ENCODE data around the gene SUOX. TPM values are rescaled to one million over a fixed set of nuclear protein-coding genes. Genes with fewer than 3 reads are reported as not detected.

SUOX gene
- polyA plus RNA-seq, 1 of the 3 experiments (the other 2 are of a cell fraction) = 23.2 TPM

DNA sequence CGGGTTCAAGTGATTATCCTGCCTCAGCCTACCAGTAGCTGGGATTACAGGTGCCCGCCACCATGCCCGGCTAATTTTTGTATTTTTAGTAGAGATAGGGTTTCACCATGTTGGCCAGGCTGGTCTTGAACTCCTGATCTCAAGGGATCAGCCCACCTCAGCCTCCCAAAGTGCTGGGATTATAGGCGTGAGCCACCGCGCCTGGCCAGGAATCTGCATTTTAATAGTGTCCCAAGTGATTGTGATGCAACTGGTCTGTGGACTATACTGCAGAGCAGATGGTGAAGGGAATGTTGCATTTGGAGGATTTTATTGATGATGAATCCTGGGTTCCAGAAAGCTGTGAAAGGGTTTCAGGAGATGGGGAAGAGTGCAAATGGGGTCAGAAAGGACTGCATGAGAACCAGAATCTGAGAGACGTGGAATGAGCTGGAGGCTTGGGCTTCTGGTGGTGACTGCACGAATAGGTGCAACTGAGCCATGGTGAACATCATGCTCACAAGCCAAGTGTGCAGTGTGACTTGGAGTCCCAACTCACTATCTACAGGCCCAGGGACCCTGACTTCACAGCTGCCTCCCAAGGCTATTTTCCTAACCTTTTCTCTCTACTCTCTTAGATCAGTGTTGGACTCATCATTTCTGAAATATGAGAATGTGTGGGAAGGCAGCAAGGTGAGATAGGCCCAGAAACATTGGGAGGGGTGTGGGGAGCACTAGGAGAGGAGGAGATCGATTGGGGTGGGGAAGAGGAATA lies 49.1 kb downstream of the SUOX start (continued):
- no peak for TF ChIP-seq REST (IDR thresholded peaks at IDR 0.05; ENCODE audit: low read depth, low read length)

DNA sequence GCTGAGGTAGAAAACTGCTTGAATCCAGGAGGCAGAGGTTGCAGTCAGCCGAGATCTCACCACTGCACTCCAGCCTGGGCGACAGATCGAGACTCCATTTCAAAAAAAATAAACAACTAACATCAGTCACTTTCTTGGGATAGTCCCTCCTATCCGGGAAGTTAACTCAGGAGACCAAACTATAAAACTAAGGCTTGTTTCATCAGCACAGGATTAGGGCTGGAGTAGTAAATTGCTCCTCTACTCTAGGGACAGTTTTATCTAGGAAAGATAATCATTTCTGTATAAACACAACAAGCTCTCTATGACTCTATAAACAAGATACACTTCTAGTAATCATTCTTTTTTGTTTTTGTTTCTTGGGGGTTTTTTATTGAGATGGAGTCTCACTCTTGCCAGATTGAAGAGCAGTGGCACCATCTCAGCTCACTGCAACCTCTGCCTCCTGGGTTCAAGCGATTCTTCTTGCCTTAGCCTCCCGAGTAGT lies 56.4 kb downstream of the SUOX start:
- H3K36me3 ChIP-seq (replicated peaks in 1 of 2; ENCODE audit: control insufficient read depth in 1 of 2, insufficient read depth in 2 of 2, low read length in 1 of 2) = no peaks in the 10 kb centered on the region
- ChIA-PET CTCF (interaction anchor here (1.0 to 1.9 kb wide), 3 partner anchors 14 to 64 kb away, joined by 3 to 7 read pairs (median 3); partner anchors contain the start of genes ERBB3 and ZC3H10), POLR2A (no interaction called here)
- H3K4me2 ChIP-seq = no peak overlapping the region
- no peak overlapping the region for H3K9ac ChIP-seq
- no peaks in the 10 kb centered on the region for H3K27me3 ChIP-seq (ENCODE audit: insufficient read depth)
- H3F3A ChIP-seq (replicated peaks; ENCODE audit: insufficient read depth) = no peaks in the 10 kb centered on the region
- no peaks in the 10 kb centered on the region for H3K9me2 ChIP-seq
- H3K4me1 ChIP-seq (ENCODE audit: control insufficient read depth in 1 of 2, insufficient read depth in 2 of 2, low read depth in 1 of 2, low read length in 1 of 2) = no peaks in the 10 kb centered on the region
- no peak overlapping the region for H2AFZ ChIP-seq (ENCODE audit: low read depth)
- 93% methylated on average over 6 of the region's 6 CpGs for WGBS (ENCODE audit: low lambda C conversion rate)
- H3K27ac ChIP-seq (ENCODE audit: low read depth in 2 of 2, low read length in 1 of 2) = no peak overlapping the region
- DNase-seq = no peak
- H3K9me3 ChIP-seq = no peaks in the 10 kb centered on the region
- no peaks in the 10 kb centered on the region for H4K20me1 ChIP-seq (ENCODE audit: insufficient read depth)
- no peaks in the 10 kb centered on the region for H3K79me2 ChIP-seq (ENCODE audit: insufficient read depth)
- H3K4me3 ChIP-seq (ENCODE audit: low read depth in 2 of 2, low read length in 1 of 2) = no peak overlapping the region
- TF ChIP-seq REST (IDR thresholded peaks at IDR 0.05; ENCODE audit: low read depth, low read length) (no peak), EP300 (IDR thresholded peaks at IDR 0.05; ENCODE audit: borderline replicate concordance in 1 of 2, low read depth in 1 of 2, low read length in 1 of 2) (no peak), IRF3 (IDR thresholded peaks at IDR 0.05; ENCODE audit: low read depth, low read length) (no peak), TAF1 (IDR thresholded peaks at IDR 0.05; ENCODE audit: borderline replicate concordance, low read depth, low read length) (no peak), MEF2A (IDR thresholded peaks at IDR 0.05; ENCODE audit: borderline replicate concordance, low read depth) (no peak), FOSL2 (IDR thresholded peaks at IDR 0.05; ENCODE audit: borderline replicate concordance, low read depth) (no peak), RCOR1 (IDR thresholded peaks at IDR 0.05; ENCODE audit: low read length) (no peak), USF2 (IDR thresholded peaks at IDR 0.05; ENCODE audit: borderline replicate concordance, low read depth, low read length) (no peak), JUND (IDR thresholded peaks at IDR 0.05) (no peak), CHD2 (IDR thresholded peaks at IDR 0.05; ENCODE audit: low read length, partially characterized antibody) (no peak), TCF12 (IDR thresholded peaks at IDR 0.05) (no peak), NRF1 (IDR thresholded peaks at IDR 0.05; ENCODE audit: low read depth, low read length) (no peak), POLR2AphosphoS5 (IDR thresholded peaks at IDR 0.05; ENCODE audit: low read depth, low read length) (no peak), NFIC (IDR thresholded peaks at IDR 0.05; ENCODE audit: borderline replicate concordance) (no peak), ZBTB33 (IDR thresholded peaks at IDR 0.05; ENCODE audit: borderline replicate concordance, low read depth) (no peak), RFX5 (IDR thresholded peaks at IDR 0.05; ENCODE audit: low read length) (no peak)
- TF ChIP-seq, protein P1, sequence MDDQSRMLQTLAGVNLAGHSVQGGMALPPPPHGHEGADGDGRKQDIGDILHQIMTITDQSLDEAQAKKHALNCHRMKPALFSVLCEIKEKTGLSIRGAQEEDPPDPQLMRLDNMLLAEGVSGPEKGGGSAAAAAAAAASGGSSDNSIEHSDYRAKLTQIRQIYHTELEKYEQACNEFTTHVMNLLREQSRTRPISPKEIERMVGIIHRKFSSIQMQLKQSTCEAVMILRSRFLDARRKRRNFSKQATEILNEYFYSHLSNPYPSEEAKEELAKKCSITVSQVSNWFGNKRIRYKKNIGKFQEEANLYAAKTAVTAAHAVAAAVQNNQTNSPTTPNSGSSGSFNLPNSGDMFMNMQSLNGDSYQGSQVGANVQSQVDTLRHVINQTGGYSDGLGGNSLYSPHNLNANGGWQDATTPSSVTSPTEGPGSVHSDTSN (IDR thresholded peaks at IDR 0.05) = no peak

Measured in SK-N-SH (cell line).